Esophagus muscularis mucosa (tissue), 4 donors: ENCODE results near the gene SLC35G6. TPM values are rescaled to one million over a fixed set of nuclear protein-coding genes. Genes with fewer than 3 reads are reported as not detected.

Experiments used
- DNase-seq: peaks from one replicate; pipeline ENCODE4 v3.0.0-alpha.2; 2017; ENCODE audit errors: extremely low spot score
- H3K27ac ChIP-seq, 4 donors: fragments of 200-600 bp; sonication (generic); replicated peaks in 1 of 4; 1 replicate in 3 of 4; 2 replicates in 1 of 4; pipeline ENCODE4 v1.5.1; 2016 to 2019; ENCODE audit warnings: mild to moderate bottlenecking in 1 of 4
- H3K27me3 ChIP-seq, 4 donors: fragments of 200-600 bp; sonication (generic); one replicate each; pipeline versions ENCODE4 v1.5.1 to v1.6.0; 2016 to 2019
- H3K36me3 ChIP-seq, 4 donors: fragments of 200-600 bp; sonication (generic); one replicate each; pipeline ENCODE4 v1.5.1; 2016 to 2019
- H3K4me1 ChIP-seq, 4 donors: fragments of 200-600 bp; sonication (generic); one replicate each; pipeline ENCODE4 v1.5.1; 2016 to 2019
- H3K4me3 ChIP-seq, 4 donors: fragments of 200-600 bp; sonication (generic); 1 replicate in 2 of 4; 2 replicates in 2 of 4; pipeline ENCODE4 v1.5.1; 2016 to 2019; ENCODE audit warnings: mild to moderate bottlenecking in 4 of 4, moderate library complexity in 1 of 4
- H3K9me3 ChIP-seq, 4 donors: fragments of 200-600 bp; sonication (generic); 1 replicate in 3 of 4; 2 replicates in 1 of 4; pipeline ENCODE4 v1.5.1; 2016 to 2019
- EP300 ChIP-seq: sonication (generic); formaldehyde crosslinking; IDR thresholded peaks from one replicate; pipeline ENCODE4 v1.6.1; 2017; ENCODE audit warnings: antibody characterized with exemption
- POLR2A ChIP-seq: fragments of 450-650 bp; IDR thresholded peaks from one replicate; pipeline ENCODE4 v1.6.1; 2017; ENCODE audit warnings: antibody characterized with exemption, moderate library complexity, mild to moderate bottlenecking, low read depth
- POLR2AphosphoS5 ChIP-seq, 2 donors: sonication (generic); formaldehyde crosslinking; IDR thresholded peaks; one replicate each; pipeline ENCODE4 v1.6.1; 2017; ENCODE audit warnings: antibody characterized with exemption in 2 of 2
- WGBS: methylation state at CpG from one replicate; pipeline ENCODE4 v1.1.5; 2018; 5-methylcytosine and 5-hydroxymethylcytosine counted together
- intact Hi-C: fragments of 100-400 bp; cut with DNase I; formaldehyde crosslinking; loops from one replicate; pipeline ENCODE4 v1.15.1; 2023
- total RNA-seq, 4 donors: library from RNA; depleted of rRNA; stranded (reverse); fragments of >200 nt; gene quantifications; one replicate each; pipeline versions ENCODE4 v1.1.0 to v1.2.1, GENCODE V29; 2016
- TF ChIP-seq, protein P1 (sequence below), 3 experiments: fragments of 200-600 bp in 2 of 3; fragments of 450-650 bp in 1 of 3; sonication (generic) in 2 of 3; IDR thresholded peaks; one replicate each; pipeline ENCODE4 v1.5.1; 2017 to 2019; ENCODE audit warnings: antibody characterized with exemption in 3 of 3, mild to moderate bottlenecking in 2 of 3, moderate library complexity in 1 of 3

Gene SLC35G6
- total RNA-seq, 4 donors from 2014 or later, result not detected

DNA sequence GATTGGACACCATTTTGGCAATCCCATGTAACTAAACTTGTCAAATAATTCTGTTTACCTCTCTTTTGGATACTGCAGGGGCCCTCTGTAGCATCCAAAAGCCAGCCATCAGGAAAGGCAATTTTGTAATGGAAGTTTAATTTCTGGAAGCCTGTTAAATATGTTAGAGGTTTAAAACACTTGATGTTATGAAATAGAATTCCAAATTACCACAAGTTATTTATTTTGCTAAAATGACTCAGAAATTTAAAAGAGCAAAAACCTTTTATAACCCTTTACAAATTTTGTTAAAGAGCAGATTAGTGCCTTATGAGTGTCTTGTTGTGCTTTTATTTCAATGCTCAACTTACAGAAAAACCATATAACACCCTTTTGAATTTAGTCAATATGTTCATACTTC, 47.6 kb downstream of the SLC35G6 start:
- H3K36me3 ChIP-seq, result no peaks in the 10 kb centered on the region
- intact Hi-C loops, result no loop called here
- H3K27ac ChIP-seq, result no peak overlapping the region
- no peaks in the 10 kb centered on the region for H3K4me1 ChIP-seq
- TF ChIP-seq, protein P1, sequence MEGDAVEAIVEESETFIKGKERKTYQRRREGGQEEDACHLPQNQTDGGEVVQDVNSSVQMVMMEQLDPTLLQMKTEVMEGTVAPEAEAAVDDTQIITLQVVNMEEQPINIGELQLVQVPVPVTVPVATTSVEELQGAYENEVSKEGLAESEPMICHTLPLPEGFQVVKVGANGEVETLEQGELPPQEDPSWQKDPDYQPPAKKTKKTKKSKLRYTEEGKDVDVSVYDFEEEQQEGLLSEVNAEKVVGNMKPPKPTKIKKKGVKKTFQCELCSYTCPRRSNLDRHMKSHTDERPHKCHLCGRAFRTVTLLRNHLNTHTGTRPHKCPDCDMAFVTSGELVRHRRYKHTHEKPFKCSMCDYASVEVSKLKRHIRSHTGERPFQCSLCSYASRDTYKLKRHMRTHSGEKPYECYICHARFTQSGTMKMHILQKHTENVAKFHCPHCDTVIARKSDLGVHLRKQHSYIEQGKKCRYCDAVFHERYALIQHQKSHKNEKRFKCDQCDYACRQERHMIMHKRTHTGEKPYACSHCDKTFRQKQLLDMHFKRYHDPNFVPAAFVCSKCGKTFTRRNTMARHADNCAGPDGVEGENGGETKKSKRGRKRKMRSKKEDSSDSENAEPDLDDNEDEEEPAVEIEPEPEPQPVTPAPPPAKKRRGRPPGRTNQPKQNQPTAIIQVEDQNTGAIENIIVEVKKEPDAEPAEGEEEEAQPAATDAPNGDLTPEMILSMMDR (IDR thresholded peaks at IDR 0.05), result no peak
- TF ChIP-seq EP300 (no peak), POLR2AphosphoS5 (IDR thresholded peaks at IDR 0.05) (no peak), POLR2A (no peak)
- no peaks in the 10 kb centered on the region for H3K27me3 ChIP-seq
- DNase-seq, result no peak
- no peak overlapping the region for H3K4me3 ChIP-seq
- H3K9me3 ChIP-seq, result no peaks in the 10 kb centered on the region

DNA sequence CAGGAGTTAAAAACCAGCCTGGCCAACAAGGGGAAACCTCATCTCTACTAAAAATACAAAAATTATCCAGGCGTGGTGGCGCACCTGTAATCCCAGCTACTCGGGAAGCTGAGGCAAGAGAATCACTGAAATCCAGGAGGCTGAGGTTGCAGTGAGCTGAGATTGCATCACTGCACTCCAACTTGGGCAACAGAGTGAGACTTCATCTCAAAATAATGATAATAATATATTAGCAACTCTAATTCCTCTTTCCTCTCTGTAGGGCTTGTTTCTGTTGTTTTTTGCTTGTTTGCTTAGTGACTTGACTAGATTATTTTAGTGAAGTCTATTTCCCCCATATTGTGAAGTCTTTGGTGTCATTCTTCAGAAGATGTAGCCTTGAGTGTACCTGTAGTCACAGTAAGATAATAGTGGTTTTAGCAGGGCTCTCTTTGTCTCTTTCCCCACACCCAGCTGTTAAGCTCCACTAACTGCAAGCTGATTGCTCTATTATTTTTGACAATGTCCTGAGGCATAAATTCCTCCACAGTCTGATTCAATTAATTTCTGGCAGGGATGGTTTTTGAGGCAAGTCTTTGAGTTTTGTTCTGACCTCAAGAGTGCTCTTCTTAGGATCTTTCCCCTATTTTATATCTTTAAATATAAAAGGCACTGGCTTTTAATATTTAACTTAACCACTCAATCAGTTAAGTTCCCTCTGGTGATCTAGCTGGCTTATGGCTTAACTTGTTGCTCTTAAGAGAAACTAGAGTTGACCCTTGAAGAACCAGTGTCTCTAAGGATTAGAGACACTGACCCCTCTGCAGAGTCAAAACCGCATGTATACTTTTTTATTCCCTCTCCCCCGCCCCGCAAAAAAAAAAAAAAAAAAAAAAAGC, 49.0 kb downstream of the SLC35G6 start:
- TF ChIP-seq POLR2AphosphoS5 (IDR thresholded peaks at IDR 0.05) (no peak), EP300 (no peak)
- TF ChIP-seq, protein P1 (IDR thresholded peaks at IDR 0.05), result no peak
- WGBS, result 88% methylated on average over 6 of the region's 6 CpGs

More for the DNA sequence above, 49.0 kb downstream of the SLC35G6 start:
- Histone ChIP-seq H3K27me3 (no peaks in the 10 kb centered on the region), H3K4me1 (no peaks in the 10 kb centered on the region), H3K27ac (no peak overlapping the region), H3K4me3 (no peak overlapping the region), H3K36me3 (no peaks in the 10 kb centered on the region), H3K9me3 (no peaks in the 10 kb centered on the region)
- no peak for DNase-seq
- intact Hi-C loops, result no loop called here

Other genes with a start within 250 kb of the SLC35G6 start
- 10 to 100 TPM; 34.5 to 55.5 (median 43.7) TPM for gene DVL2, start 246.9 kb upstream of the SLC35G6 start, total RNA-seq
- gene PHF23, start 242.0 kb upstream of the SLC35G6 start, total RNA-seq, result 10 to 100 TPM; 21.6 to 38.1 (median 24.8) TPM
- gene GABARAP, start 239.0 kb upstream of the SLC35G6 start, total RNA-seq, result 100 to 1,000 TPM; 360 to 524 (median 408) TPM
- gene CTDNEP1, start 229.7 kb upstream of the SLC35G6 start, total RNA-seq, result 10 to 100 TPM; 41.5 to 66.5 (median 46.6) TPM
- 10 to 100 TPM; 24.9 to 33.3 (median 27.8) TPM for gene ELP5, start 229.2 kb upstream of the SLC35G6 start, total RNA-seq
- gene CLDN7, start 219.0 kb upstream of the SLC35G6 start, total RNA-seq, result 1 to 10 TPM; 1.7 to 3.4 (median 2.1) TPM
- 100 to 1,000 TPM; 144 to 197 (median 157) TPM for gene SLC2A4, start 199.7 kb upstream of the SLC35G6 start, total RNA-seq
- 1 to 10 TPM; 3.6 to 8.7 (median 4.4) TPM for gene YBX2, start 186.8 kb upstream of the SLC35G6 start, total RNA-seq
- 100 to 1,000 TPM; 145 to 214 (median 204) TPM for gene EIF5A, start 173.8 kb upstream of the SLC35G6 start, total RNA-seq
- 100 to 1,000 TPM in 1 of 4 donors, 10 to 100 TPM in 3; 89.6 to 112 (median 90.2) TPM for gene GPS2, start 166.1 kb upstream of the SLC35G6 start, total RNA-seq
- gene NEURL4, start 152.1 kb upstream of the SLC35G6 start, total RNA-seq, result 10 to 100 TPM; 13.9 to 27.0 (median 20.6) TPM
- 10 to 100 TPM in 1 of 4 donors, 1 to 10 TPM in 3; 2.1 to 11.4 (median 4.6) TPM for gene ACAP1, start 144.9 kb upstream of the SLC35G6 start, total RNA-seq
- 10 to 100 TPM in 2 of 4 donors, 1 to 10 TPM in 2; 9.1 to 18.2 (median 13.3) TPM for gene KCTD11, start 129.3 kb upstream of the SLC35G6 start, total RNA-seq
- gene TMEM95, start 126.3 kb upstream of the SLC35G6 start, total RNA-seq, result under 1 TPM in 1 of 4 donors, not detected in 3; 0.42 TPM
- 1 to 10 TPM; 2.9 to 7.5 (median 5.6) TPM for gene TNK1, start 100.4 kb upstream of the SLC35G6 start, total RNA-seq
- 10 to 100 TPM; 17.7 to 39.9 (median 24.3) TPM for gene PLSCR3, start 86.9 kb upstream of the SLC35G6 start, total RNA-seq
- gene TMEM256, start 77.3 kb upstream of the SLC35G6 start, total RNA-seq, result 100 to 1,000 TPM in 1 of 4 donors, 10 to 100 TPM in 3; 59.6 to 121 (median 74.7) TPM
- 10 to 100 TPM; 12.0 to 30.2 (median 19.0) TPM for gene NLGN2, start 73.6 kb upstream of the SLC35G6 start, total RNA-seq
- not detected for gene SPEM1, start 61.1 kb upstream of the SLC35G6 start, total RNA-seq
- gene SPEM2, start 55.8 kb upstream of the SLC35G6 start, total RNA-seq, result not detected
- gene SPEM3, start 52.6 kb upstream of the SLC35G6 start, total RNA-seq, result not detected
- gene TMEM102, start 46.0 kb upstream of the SLC35G6 start, total RNA-seq, result 1 to 10 TPM; 1.2 to 6.1 (median 3.5) TPM
- 1 to 10 TPM in 2 of 4 donors, under 1 TPM in 1, not detected in 1; 0.50 to 1.9 (median 1.3) TPM for gene FGF11, start 41.9 kb upstream of the SLC35G6 start, total RNA-seq
- gene CHRNB1, start 36.4 kb upstream of the SLC35G6 start, total RNA-seq, result 10 to 100 TPM in 1 of 4 donors, 1 to 10 TPM in 3; 5.0 to 12.8 (median 8.1) TPM
- gene ZBTB4, start 1.8 kb upstream of the SLC35G6 start, total RNA-seq, result 100 to 1,000 TPM in 2 of 4 donors, 10 to 100 TPM in 2; 57.5 to 113 (median 87.7) TPM
- 10 to 100 TPM; 29.5 to 66.4 (median 46.9) TPM for gene POLR2A, start 2.9 kb downstream of the SLC35G6 start, total RNA-seq
- gene TNFSF12, start 67.6 kb downstream of the SLC35G6 start, total RNA-seq, result 100 to 1,000 TPM; 102 to 136 (median 122) TPM
- 10 to 100 TPM; 13.4 to 25.8 (median 22.4) TPM for gene TNFSF13, start 77.3 kb downstream of the SLC35G6 start, total RNA-seq
- gene SENP3, start 80.5 kb downstream of the SLC35G6 start, total RNA-seq, result 10 to 100 TPM; 54.0 to 79.1 (median 72.4) TPM
- 10 to 100 TPM; 34.5 to 70.7 (median 44.7) TPM for gene CD68, start 98.2 kb downstream of the SLC35G6 start, total RNA-seq
- 10 to 100 TPM; 26.0 to 50.4 (median 31.5) TPM for gene MPDU1, start 102.4 kb downstream of the SLC35G6 start, total RNA-seq
- gene SOX15, start 108.6 kb downstream of the SLC35G6 start, total RNA-seq, result 10 to 100 TPM in 2 of 4 donors, 1 to 10 TPM in 2; 2.9 to 14.6 (median 10.9) TPM
- 10 to 100 TPM; 38.2 to 65.8 (median 50.2) TPM for gene FXR2, start 133.5 kb downstream of the SLC35G6 start, total RNA-seq
- 10 to 100 TPM; 54.0 to 71.4 (median 64.2) TPM for gene SAT2, start 146.4 kb downstream of the SLC35G6 start, total RNA-seq
- gene SHBG, start 148.7 kb downstream of the SLC35G6 start, total RNA-seq, result under 1 TPM in 1 of 4 donors, not detected in 3; 0.83 TPM
- 1 to 10 TPM; 1.6 to 2.9 (median 2.2) TPM for gene ATP1B2, start 169.5 kb downstream of the SLC35G6 start, total RNA-seq
- gene TP53, start 206.0 kb downstream of the SLC35G6 start, total RNA-seq, result 10 to 100 TPM; 14.9 to 18.3 (median 16.1) TPM
- 1 to 10 TPM; 3.3 to 6.4 (median 3.8) TPM for gene WRAP53, start 207.0 kb downstream of the SLC35G6 start, total RNA-seq
- under 1 TPM; 0.17 to 0.42 (median 0.33) TPM for gene EFNB3, start 223.8 kb downstream of the SLC35G6 start, total RNA-seq
- gene DNAH2, start 236.3 kb downstream of the SLC35G6 start, total RNA-seq, result under 1 TPM; under 0.01 to 0.17 (median 0.06) TPM